Umbilical cord (tissue), 1 donor: ENCODE measurements around the gene EVC2. TPM values are rescaled to one million over a fixed set of nuclear protein-coding genes. Genes with fewer than 3 reads are reported as not detected.

Experiments used
- total RNA-seq: library from RNA; depleted of rRNA; stranded (reverse); fragments of >200 nt; gene quantifications from one replicate; pipeline ENCODE4 v1.2.3, GENCODE V29; 2014; ENCODE audit warnings: low replicate concordance; ENCODE audit not compliant: insufficient read depth

EVC2 gene
- total RNA-seq, 1 donor from 2014 or later, result 10.6 TPM

Other genes with a start within 250 kb of the EVC2 start
- gene EVC, start 2.6 kb upstream of the EVC2 start, total RNA-seq, result 53.0 TPM
- 5.3 TPM for gene CRMP1, start 184.5 kb upstream of the EVC2 start, total RNA-seq